Astrocyte of the hippocampus (primary cell): Measurements from ENCODE around the gene OMA1.
"Not testable (repeated sequence)": the region's sequence is repeated elsewhere in the genome, so short reads cannot be mapped to it uniquely, and the experiment has no call there.

ENCODE experiments used
- DNase-seq: peaks from one replicate; pipeline ENCODE4 v3.0.0; 2011; ENCODE audit warnings: low read depth, low spot score

The OMA1 gene

GRCh38 chr1:58528518-58528917 lies 18.0 kb downstream of the OMA1 start:
- DNase-seq = peak; percentile 14

- DNase-seq = no peak
These were observed 22.1 kb downstream of the OMA1 start for GRCh38 chr1:58524353-58524945.

- peak; percentile 82 for DNase-seq
These were observed 30.6 kb downstream of the OMA1 start for GRCh38 chr1:58515794-58516401.

- DNase-seq = no peak
These were observed 32.6 kb downstream of the OMA1 start for GRCh38 chr1:58513956-58514355.

- DNase-seq = no peak
These were observed 37.9 kb downstream of the OMA1 start for GRCh38 chr1:58508629-58509028.

- no peak for DNase-seq
These were observed 41.2 kb downstream of the OMA1 start for GRCh38 chr1:58505286-58505685.

- DNase-seq = no peak
These were observed 44.0 kb downstream of the OMA1 start for GRCh38 chr1:58502519-58502918.

DNA sequence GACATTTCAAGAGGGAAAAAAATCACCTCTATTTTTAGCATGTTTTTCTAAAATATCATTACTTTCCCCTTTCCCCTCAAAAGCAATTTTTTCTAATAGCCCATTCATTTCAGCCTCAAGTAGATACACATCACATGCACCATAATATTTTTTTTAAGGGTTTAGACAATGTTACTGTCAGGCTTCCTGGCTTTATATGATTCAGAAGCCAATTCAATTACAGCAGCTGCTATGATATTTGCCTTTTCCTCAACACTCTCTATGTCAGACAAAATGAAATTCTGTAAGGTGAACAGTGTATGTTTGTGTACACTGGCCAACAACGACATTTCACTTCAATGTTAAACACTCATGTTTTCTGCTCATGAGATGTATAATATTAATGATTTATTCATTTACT lies 46.5 kb downstream of the OMA1 start:
- no peak for DNase-seq

- no peak for DNase-seq
These were observed 49.0 kb downstream of the OMA1 start for GRCh38 chr1:58497499-58497898.

GRCh38 chr1:58496042-58496441 lies 50.5 kb downstream of the OMA1 start:
- no peak for DNase-seq

DNA sequence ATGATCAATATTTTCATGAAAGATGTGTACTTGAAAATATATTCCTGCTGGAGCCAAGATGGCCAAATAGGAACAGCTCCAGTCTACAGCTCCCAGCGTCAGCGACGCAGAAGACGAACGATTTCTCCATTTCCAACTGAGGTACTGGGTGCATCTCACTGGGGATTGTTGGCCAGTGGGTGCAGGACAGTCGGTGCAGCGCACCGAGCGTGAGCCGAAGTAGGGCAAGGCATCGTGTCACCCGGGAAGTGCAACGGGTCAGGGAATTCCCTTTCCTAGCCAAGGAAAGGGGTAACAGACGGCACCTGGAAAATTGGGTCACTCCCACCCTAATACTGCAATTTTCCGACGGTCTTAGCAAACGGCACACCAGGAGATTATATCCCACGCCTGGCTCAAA lies 57.6 kb downstream of the OMA1 start:
- not testable (repeated sequence) for DNase-seq

- no peak for DNase-seq
These were observed 59.5 kb downstream of the OMA1 start for GRCh38 chr1:58487002-58487401.

- no peak for DNase-seq
These were observed 64.6 kb downstream of the OMA1 start for GRCh38 chr1:58481962-58482361.

- DNase-seq = no peak
These were observed 66.3 kb downstream of the OMA1 start for GRCh38 chr1:58480191-58480590.

GRCh38 chr1:58477390-58477789 lies 69.1 kb downstream of the OMA1 start:
- peak; percentile 32 for DNase-seq

- no peak for DNase-seq
These were observed 70.3 kb downstream of the OMA1 start for GRCh38 chr1:58476179-58476578.

GRCh38 chr1:58469476-58469875 lies 77.0 kb downstream of the OMA1 start:
- DNase-seq = no peak

DNA sequence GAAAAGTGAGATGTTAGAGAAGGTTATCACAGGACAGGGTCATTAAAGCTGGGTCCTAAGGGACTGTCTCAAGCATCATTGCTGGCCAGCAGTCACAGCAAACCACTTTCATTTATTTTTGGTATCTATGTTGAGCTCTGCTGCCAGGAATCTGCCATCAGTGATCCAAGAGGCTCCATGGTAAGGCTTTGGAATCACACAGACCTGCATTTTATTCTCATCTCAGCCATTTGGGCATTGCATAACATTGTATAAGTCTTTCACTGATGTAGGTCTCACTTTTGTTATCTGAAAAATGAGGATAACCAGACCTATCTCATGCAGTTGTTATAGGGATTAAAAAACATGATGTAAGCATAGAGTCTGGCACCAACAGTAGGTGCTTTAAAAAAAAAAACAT lies 77.5 kb downstream of the OMA1 start:
- DNase-seq = no peak

DNA sequence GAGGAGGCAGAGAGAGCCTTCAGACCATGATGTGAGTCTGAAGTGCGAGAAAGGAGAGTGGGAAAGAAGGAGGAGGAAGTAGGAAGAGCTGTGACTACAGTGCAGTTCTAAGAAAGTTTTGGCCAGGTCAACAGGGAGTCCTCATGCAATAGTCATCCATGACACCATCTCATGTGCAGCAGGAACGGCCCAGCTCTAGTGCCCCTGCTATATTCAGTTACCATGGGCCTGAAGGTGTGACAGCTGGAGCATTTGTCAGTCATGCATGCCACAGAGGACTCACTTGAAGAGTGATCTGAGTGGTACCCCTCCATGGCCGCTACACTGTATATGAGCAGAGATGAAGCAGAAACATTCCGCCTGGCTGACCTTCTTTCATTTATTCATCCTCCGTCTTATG lies 77.9 kb downstream of the OMA1 start:
- DNase-seq = no peak

- no peak for DNase-seq
These were observed 79.8 kb downstream of the OMA1 start for GRCh38 chr1:58466630-58467241.

- DNase-seq = peak; percentile 84
These were observed 80.5 kb downstream of the OMA1 start for GRCh38 chr1:58465825-58466629.

DNA sequence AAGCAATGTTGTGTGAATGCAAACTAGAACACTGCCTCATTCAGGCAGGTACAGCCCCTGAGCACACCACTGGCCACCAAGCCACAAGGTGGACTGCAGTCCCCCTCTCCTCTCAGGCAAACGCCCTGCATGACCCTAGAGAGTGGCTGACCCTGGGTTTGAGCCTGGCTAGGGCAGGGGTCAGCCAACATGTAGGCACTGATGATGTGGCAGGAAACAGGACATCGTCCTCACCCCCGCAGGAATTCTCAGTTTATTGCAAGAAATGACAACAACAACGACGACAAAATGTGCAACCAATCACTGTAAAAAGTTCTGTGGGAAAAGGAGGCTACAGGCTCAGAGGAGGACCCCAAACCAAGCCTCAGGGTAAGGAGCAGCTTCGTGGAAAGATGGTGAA lies 81.3 kb downstream of the OMA1 start:
- DNase-seq = no peak

GRCh38 chr1:58460469-58460868 lies 86.1 kb downstream of the OMA1 start:
- DNase-seq = peak; percentile 49
